CD14-positive monocyte (primary cell): Measurements from ENCODE around the gene RNF26. TPM values are rescaled to one million over a fixed set of nuclear protein-coding genes. Genes with fewer than 3 reads are reported as not detected.

Experiments
- DNase-seq, 3 donors: peaks; one replicate each; pipeline ENCODE4 v3.0.0-alpha.2; 2011 to 2022
- H2AFZ ChIP-seq: 2 replicates; pipeline ENCODE4 v1.6.0; 2012; ENCODE audit warnings: mild to moderate bottlenecking, low read depth, low read length, inconsistent platforms; ENCODE audit not compliant: insufficient read depth, poor library complexity, severe bottlenecking
- H3K27ac ChIP-seq, 2 donors: 1 replicate in 1 of 2; 2 replicates in 1 of 2; pipeline ENCODE4 v1.5.1; 2012 to 2013; ENCODE audit warnings: low read length in 2 of 2, control low read depth in 1 of 2, inconsistent platforms in 1 of 2, low read depth in 1 of 2, mild to moderate bottlenecking in 1 of 2
- H3K27me3 ChIP-seq, 2 donors: one replicate each; pipeline versions ENCODE4 v1.6.0 to v1.6.1; 2011 to 2013; ENCODE audit warnings: low read length in 2 of 2; ENCODE audit not compliant: control insufficient read depth in 2 of 2, insufficient read depth in 2 of 2
- H3K36me3 ChIP-seq, 2 donors: replicated peaks in 1 of 2; 1 replicate in 1 of 2; 2 replicates in 1 of 2; pipeline versions ENCODE4 v1.5.1 to v1.6.1; 2012 to 2013; ENCODE audit warnings: low read length in 2 of 2, control low read depth in 1 of 2, inconsistent platforms in 1 of 2, mild to moderate bottlenecking in 1 of 2; ENCODE audit not compliant: insufficient read depth in 2 of 2, control insufficient read depth in 1 of 2
- H3K4me1 ChIP-seq, 2 donors: 1 replicate in 1 of 2; 2 replicates in 1 of 2; pipeline versions ENCODE4 v1.5.1 to v1.6.1; 2012 to 2013; ENCODE audit warnings: low read length in 2 of 2, control low read depth in 1 of 2, inconsistent platforms in 1 of 2, mild to moderate bottlenecking in 1 of 2, moderate library complexity in 1 of 2; ENCODE audit not compliant: insufficient read depth in 2 of 2, control insufficient read depth in 1 of 2
- H3K4me2 ChIP-seq: replicated peaks from 2 replicates; pipeline ENCODE3; 2012; ENCODE audit warnings: low read length, moderate library complexity, mild to moderate bottlenecking; ENCODE audit not compliant: poor library complexity, severe bottlenecking; ENCODE audit errors: extremely low read depth
- H3K4me3 ChIP-seq, 3 experiments: fragments of 200-600 bp in 1 of 3; sonication (generic) in 1 of 3; replicated peaks in 1 of 3; 1 replicate in 2 of 3; 2 replicates in 1 of 3; pipeline ENCODE4 v1.5.1; 2011 to 2013; ENCODE audit warnings: low read length in 3 of 3, mild to moderate bottlenecking in 3 of 3, control low read depth in 2 of 3, low read depth in 2 of 3, inconsistent platforms in 1 of 3, moderate library complexity in 1 of 3
- H3K79me2 ChIP-seq: 2 replicates; pipeline ENCODE4 v1.6.0; 2012; ENCODE audit warnings: mild to moderate bottlenecking, control low read depth, inconsistent platforms, low read length, moderate library complexity; ENCODE audit not compliant: insufficient read depth
- H3K9ac ChIP-seq: 2 replicates; pipeline ENCODE4 v1.6.0; 2017; ENCODE audit warnings: low read length, mild to moderate bottlenecking; ENCODE audit not compliant: insufficient read depth, poor library complexity, severe bottlenecking
- H3K9me3 ChIP-seq, 2 donors: replicated peaks in 1 of 2; 1 replicate in 1 of 2; 2 replicates in 1 of 2; pipeline versions ENCODE4 v1.5.1 to v1.6.1; 2012 to 2013; ENCODE audit warnings: low read length in 2 of 2, control low read depth in 1 of 2; ENCODE audit not compliant: control insufficient read depth in 1 of 2, insufficient read depth in 1 of 2
- H4K20me1 ChIP-seq: 2 replicates; pipeline ENCODE4 v1.6.0; 2012; ENCODE audit warnings: mild to moderate bottlenecking, low read length, control low read depth, moderate library complexity; ENCODE audit not compliant: insufficient read depth
- H3K27ac Mint-ChIP-seq, 7 donors: one replicate each; pipeline ENCODE4 v1.8.0; 2020; ENCODE audit warnings: mild to moderate bottlenecking in 7 of 7, mixed read lengths in 7 of 7, moderate library complexity in 6 of 7, inconsistent platforms in 2 of 7
- H3K27me3 Mint-ChIP-seq, 3 donors: one replicate each; pipeline ENCODE4 v1.8.0; 2021 to 2022; ENCODE audit warnings: low read depth in 3 of 3, mild to moderate bottlenecking in 3 of 3, mixed read lengths in 3 of 3, moderate library complexity in 3 of 3, inconsistent platforms in 1 of 3
- H3K36me3 Mint-ChIP-seq, 2 donors: one replicate each; pipeline ENCODE4 v1.8.0; 2020; ENCODE audit warnings: mixed read lengths in 2 of 2, inconsistent platforms in 1 of 2, mild to moderate bottlenecking in 1 of 2
- H3K4me1 Mint-ChIP-seq: one replicate; pipeline ENCODE4 v1.8.0; 2020; ENCODE audit warnings: mild to moderate bottlenecking, mixed read lengths
- H3K4me3 Mint-ChIP-seq, 2 donors: one replicate each; pipeline ENCODE4 v1.8.0; 2020; ENCODE audit warnings: mild to moderate bottlenecking in 2 of 2, mixed read lengths in 2 of 2, moderate library complexity in 1 of 2
- H3K9me3 Mint-ChIP-seq, 7 donors: one replicate each; pipeline ENCODE4 v1.8.0; 2020 to 2022; ENCODE audit warnings: mixed read lengths in 7 of 7, mild to moderate bottlenecking in 6 of 7, moderate library complexity in 6 of 7, inconsistent platforms in 2 of 7
- CTCF ChIP-seq: fragments of 200-600 bp; IDR thresholded peaks from one replicate; pipeline ENCODE4 v1.8.0; 2022; ENCODE audit warnings: antibody characterized with exemption, mild to moderate bottlenecking
- WGBS: methylation state at CpG from one replicate; pipeline ENCODE4 v1.1.5; 2013; ENCODE audit warnings: missing lambda C conversion rate; ENCODE audit not compliant: insufficient coverage; 5-methylcytosine and 5-hydroxymethylcytosine counted together
- intact Hi-C, 2 donors: fragments of 100-400 bp; cut with micrococcal nuclease; formaldehyde crosslinking; loops; one replicate each; pipeline versions ENCODE4 v1.15.0 to v1.15.1; 2023
- polyA plus RNA-seq, 3 donors: library from polyadenylated mRNA; depleted of rRNA in 1 of 3; unstranded in 2 of 3; stranded (reverse) in 1 of 3; fragments of 300-500 nt in 2 of 3; fragments of >200 nt in 1 of 3; fragmentation: Illumina TruSeq in 2 of 3; gene quantifications; 1 replicate in 2 of 3; 2 replicates in 1 of 3; pipeline ENCODE4 v1.2.3, GENCODE V29; 2012 to 2021
- small RNA-seq: library from RNA; depleted of rRNA; stranded (forward); fragments of <200 nt; gene quantifications from one replicate; pipeline ENCODE3, GENCODE V24; 2012; ENCODE audit warnings: low read depth; ENCODE audit not compliant: insufficient read length

RNF26 gene
- polyA plus RNA-seq, 3 donors, result 6.8 to 27.6 (median 20.5) TPM

DNA sequence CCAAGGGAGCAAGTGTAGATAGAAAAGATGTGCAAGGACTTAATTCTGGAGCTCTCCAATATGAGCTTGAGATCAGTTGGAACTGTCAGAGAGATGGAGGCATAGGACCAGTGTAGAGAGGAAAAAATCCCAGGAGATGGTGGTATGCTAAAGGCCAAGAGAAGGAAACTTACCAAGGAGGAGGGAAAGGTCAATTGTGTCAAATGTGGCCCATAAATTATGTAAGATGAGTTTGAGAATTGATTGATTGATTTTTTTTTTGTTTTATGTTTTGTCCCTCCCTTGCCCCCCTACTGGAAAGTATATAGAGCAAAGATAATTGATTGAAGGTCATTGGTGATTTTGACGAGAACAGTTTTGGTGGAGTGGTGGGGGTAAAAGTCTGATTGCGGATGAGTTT lies 50.0 kb downstream of the RNF26 start:
- no peak overlapping the region for H2AFZ ChIP-seq
- Mint-ChIP-seq H3K4me3 (no peak overlapping the region), H3K27me3 (peaks cover 13 to 23% (median 20%) of the 10 kb centered on the region in 3 donors), H3K36me3 (no peaks in the 10 kb centered on the region), H3K9me3 (peaks cover 0 to 3% (median 0%) of the 10 kb centered on the region in 7 donors), H3K27ac (no peak overlapping the region), H3K4me1 (no peaks in the 10 kb centered on the region)
- H3K9me3 ChIP-seq, result no peaks in the 10 kb centered on the region
- TF ChIP-seq CTCF, result no peak
- no peak overlapping the region for H3K9ac ChIP-seq
- H3K36me3 ChIP-seq, result no peaks in the 10 kb centered on the region
- no peak overlapping the region for H3K4me3 ChIP-seq
- no peaks in the 10 kb centered on the region for H3K79me2 ChIP-seq
- WGBS, result 85% methylated on average over 2 of the region's 2 CpGs
- peaks cover 16 to 17% of the 10 kb centered on the region in 2 donors for H3K4me1 ChIP-seq
- peaks cover 0 to 27% of the 10 kb centered on the region in 2 donors for H3K27me3 ChIP-seq
- intact Hi-C loops, result no loop called here
- no peak overlapping the region for H3K27ac ChIP-seq
- no peak overlapping the region for H3K4me2 ChIP-seq
- no peak for DNase-seq
- no peaks in the 10 kb centered on the region for H4K20me1 ChIP-seq

Small RNA genes within 50 kb of the gene (small RNA-seq; reads per million reads assigned to genes)
- gene RF01225, result not detected
- not detected for gene RNU6-262P

Other genes starting within 250 kb of the RNF26 start
- 10 to 100 TPM; 21.1 to 26.4 (median 25.2) TPM for gene HMBS, start 249.6 kb upstream of the RNF26 start, polyA plus RNA-seq
- gene DPAGT1, start 232.7 kb upstream of the RNF26 start, polyA plus RNA-seq, result 10 to 100 TPM; 37.0 to 54.2 (median 39.7) TPM
- 10 to 100 TPM in 1 of 3 donors, 1 to 10 TPM in 2; 3.8 to 60.2 (median 6.4) TPM for gene C2CD2L, start 227.2 kb upstream of the RNF26 start, polyA plus RNA-seq
- gene HINFP, start 212.9 kb upstream of the RNF26 start, polyA plus RNA-seq, result 10 to 100 TPM in 1 of 3 donors, 1 to 10 TPM in 2; 8.0 to 43.0 (median 8.6) TPM
- under 1 TPM in 1 of 3 donors, not detected in 2; 0.04 TPM for gene ABCG4, start 185.5 kb upstream of the RNF26 start, polyA plus RNA-seq
- gene NLRX1, start 165.8 kb upstream of the RNF26 start, polyA plus RNA-seq, result 10 to 100 TPM; 13.7 to 15.5 (median 14.2) TPM
- under 1 TPM in 2 of 3 donors, not detected in 1; 0.09 to 0.47 TPM for gene NHERF4, start 149.1 kb upstream of the RNF26 start, polyA plus RNA-seq
- gene CBL, start 128.2 kb upstream of the RNF26 start, polyA plus RNA-seq, result 10 to 100 TPM in 2 of 3 donors, 1 to 10 TPM in 1; 7.6 to 24.0 (median 23.1) TPM
- not detected for gene MCAM, start 17.4 kb upstream of the RNF26 start, polyA plus RNA-seq
- not detected for gene C1QTNF5, start 6.4 kb downstream of the RNF26 start, polyA plus RNA-seq
- not detected for gene MFRP, start 12.2 kb downstream of the RNF26 start, polyA plus RNA-seq
- under 1 TPM in 1 of 3 donors, not detected in 2; 0.36 TPM for gene USP2, start 47.2 kb downstream of the RNF26 start, polyA plus RNA-seq
- not detected for gene THY1, start 88.6 kb downstream of the RNF26 start, polyA plus RNA-seq